Measurements from ENCODE around the gene SPECC1.
"Not testable (repeated sequence)": the region's sequence is repeated elsewhere in the genome, so short reads cannot be mapped to it uniquely, and the experiment has no call there.

SPECC1 gene

GRCh38 chr17:20320535-20321229, 311.5 kb downstream of the SPECC1 start:
- H3K27ac Mint-ChIP-seq; H3K4me3 Mint-ChIP-seq; H3K4me1 Mint-ChIP-seq; H3K27me3 Mint-ChIP-seq (ENCODE audit: low read depth, poor library complexity); H3K9me3 Mint-ChIP-seq; H3K36me3 Mint-ChIP-seq (ENCODE audit: low read depth): not testable (repeated sequence)
- TF ChIP-seq, protein P1, sequence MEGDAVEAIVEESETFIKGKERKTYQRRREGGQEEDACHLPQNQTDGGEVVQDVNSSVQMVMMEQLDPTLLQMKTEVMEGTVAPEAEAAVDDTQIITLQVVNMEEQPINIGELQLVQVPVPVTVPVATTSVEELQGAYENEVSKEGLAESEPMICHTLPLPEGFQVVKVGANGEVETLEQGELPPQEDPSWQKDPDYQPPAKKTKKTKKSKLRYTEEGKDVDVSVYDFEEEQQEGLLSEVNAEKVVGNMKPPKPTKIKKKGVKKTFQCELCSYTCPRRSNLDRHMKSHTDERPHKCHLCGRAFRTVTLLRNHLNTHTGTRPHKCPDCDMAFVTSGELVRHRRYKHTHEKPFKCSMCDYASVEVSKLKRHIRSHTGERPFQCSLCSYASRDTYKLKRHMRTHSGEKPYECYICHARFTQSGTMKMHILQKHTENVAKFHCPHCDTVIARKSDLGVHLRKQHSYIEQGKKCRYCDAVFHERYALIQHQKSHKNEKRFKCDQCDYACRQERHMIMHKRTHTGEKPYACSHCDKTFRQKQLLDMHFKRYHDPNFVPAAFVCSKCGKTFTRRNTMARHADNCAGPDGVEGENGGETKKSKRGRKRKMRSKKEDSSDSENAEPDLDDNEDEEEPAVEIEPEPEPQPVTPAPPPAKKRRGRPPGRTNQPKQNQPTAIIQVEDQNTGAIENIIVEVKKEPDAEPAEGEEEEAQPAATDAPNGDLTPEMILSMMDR (IDR thresholded peaks at IDR 0.05) = peak; percentile 97
- peak; percentile 74 for DNase-seq

DNA sequence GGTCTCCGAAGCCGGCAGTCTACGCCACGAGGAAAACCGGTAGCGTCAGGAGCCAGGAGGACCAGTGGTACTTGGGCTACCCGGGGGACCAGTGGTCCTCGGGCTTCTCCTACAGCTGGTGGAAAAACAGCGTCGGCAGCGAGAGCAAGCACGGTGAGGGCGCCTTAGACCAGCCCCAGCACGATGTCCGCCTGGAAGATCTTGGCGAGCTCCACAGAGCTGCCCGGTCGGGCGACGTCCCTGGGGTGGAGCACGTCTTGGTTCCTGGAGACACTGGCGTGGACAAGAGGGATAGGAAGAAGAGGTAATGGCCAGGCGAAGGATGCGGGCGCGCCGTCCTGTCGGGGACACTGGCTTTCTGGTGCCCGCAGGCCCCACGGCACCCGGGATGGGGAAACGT, 312.2 kb downstream of the SPECC1 start:
- not testable (repeated sequence) for DNase-seq; H3K36me3 Mint-ChIP-seq (ENCODE audit: low read depth); H3K4me1 Mint-ChIP-seq; H3K27me3 Mint-ChIP-seq (ENCODE audit: low read depth, poor library complexity); H3K9me3 Mint-ChIP-seq; H3K27ac Mint-ChIP-seq; H3K4me3 Mint-ChIP-seq

GRCh38 chr17:20327739-20328138, 318.6 kb downstream of the SPECC1 start:
- H3K27me3 Mint-ChIP-seq (ENCODE audit: low read depth, poor library complexity); H3K4me1 Mint-ChIP-seq; DNase-seq; H3K9me3 Mint-ChIP-seq; H3K4me3 Mint-ChIP-seq; H3K27ac Mint-ChIP-seq; H3K36me3 Mint-ChIP-seq (ENCODE audit: low read depth): not testable (repeated sequence)

GRCh38 chr17:20351405-20351804, 342.2 kb downstream of the SPECC1 start:
- not testable (repeated sequence) for H3K27ac Mint-ChIP-seq; H3K36me3 Mint-ChIP-seq (ENCODE audit: low read depth); H3K27me3 Mint-ChIP-seq (ENCODE audit: low read depth, poor library complexity); DNase-seq; H3K4me3 Mint-ChIP-seq; H3K9me3 Mint-ChIP-seq; H3K4me1 Mint-ChIP-seq

DNA sequence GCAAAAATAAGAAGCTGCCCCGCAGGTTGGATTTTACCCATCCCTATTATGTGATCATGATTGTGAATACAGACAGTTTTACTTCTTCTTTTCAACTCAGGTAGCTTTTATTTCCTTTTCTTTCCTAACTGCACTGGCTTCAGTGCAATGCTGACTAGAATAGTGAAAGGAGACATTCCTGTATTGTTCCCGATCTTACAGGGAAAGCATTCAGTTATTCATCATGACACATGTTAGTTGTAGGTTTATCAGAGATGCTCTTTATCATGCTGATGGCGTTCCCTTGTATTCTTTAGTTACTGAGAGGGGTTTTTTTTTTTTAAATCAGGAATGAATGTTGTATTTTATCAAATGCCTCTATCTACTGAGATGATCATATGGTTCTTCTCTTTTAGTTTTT, 343.4 kb downstream of the SPECC1 start:
- not testable (repeated sequence) for H3K27ac Mint-ChIP-seq; H3K27me3 Mint-ChIP-seq (ENCODE audit: low read depth, poor library complexity); DNase-seq; H3K4me3 Mint-ChIP-seq; H3K9me3 Mint-ChIP-seq; H3K36me3 Mint-ChIP-seq (ENCODE audit: low read depth); H3K4me1 Mint-ChIP-seq

- not testable (repeated sequence) for H3K27ac Mint-ChIP-seq; H3K9me3 Mint-ChIP-seq; H3K36me3 Mint-ChIP-seq (ENCODE audit: low read depth); DNase-seq; H3K4me3 Mint-ChIP-seq; H3K27me3 Mint-ChIP-seq (ENCODE audit: low read depth, poor library complexity); H3K4me1 Mint-ChIP-seq
These were observed 354.7 kb downstream of the SPECC1 start for GRCh38 chr17:20363846-20364245.

Data from nephron progenitor cell (in vitro differentiated cells).